Measurements from ENCODE around the gene PARN.
"Not testable (repeated sequence)": the region's sequence is repeated elsewhere in the genome, so short reads cannot be mapped to it uniquely, and the experiment has no call there.

The PARN gene

DNA sequence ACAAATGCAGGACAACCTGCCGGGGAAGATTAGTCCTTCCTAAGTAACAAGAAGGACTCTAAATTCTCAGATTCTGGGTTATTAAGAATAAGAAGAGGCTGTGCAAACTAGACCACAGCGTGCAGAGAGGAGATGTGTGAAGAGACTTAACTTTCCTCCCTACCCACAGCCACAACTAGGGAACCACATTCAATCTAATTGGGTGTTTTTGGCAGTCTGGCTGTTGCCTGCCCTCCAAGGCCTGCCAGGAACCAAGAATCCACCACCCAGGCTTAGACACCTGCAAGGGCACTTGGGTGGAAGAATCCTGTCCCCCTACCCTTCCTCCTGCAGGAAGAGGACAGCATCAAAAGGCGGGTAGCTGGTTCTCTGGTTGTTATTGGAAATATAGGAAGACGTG is 202.0 kb downstream of the PARN start:
- H3K4me3 ChIP-seq (ENCODE audit: low read depth, low read length) = no peak overlapping the region
- in situ Hi-C loops (cut with HindIII; ENCODE audit: low sequenced_read_pairs) = no loop called here
- TF ChIP-seq, protein P1, sequence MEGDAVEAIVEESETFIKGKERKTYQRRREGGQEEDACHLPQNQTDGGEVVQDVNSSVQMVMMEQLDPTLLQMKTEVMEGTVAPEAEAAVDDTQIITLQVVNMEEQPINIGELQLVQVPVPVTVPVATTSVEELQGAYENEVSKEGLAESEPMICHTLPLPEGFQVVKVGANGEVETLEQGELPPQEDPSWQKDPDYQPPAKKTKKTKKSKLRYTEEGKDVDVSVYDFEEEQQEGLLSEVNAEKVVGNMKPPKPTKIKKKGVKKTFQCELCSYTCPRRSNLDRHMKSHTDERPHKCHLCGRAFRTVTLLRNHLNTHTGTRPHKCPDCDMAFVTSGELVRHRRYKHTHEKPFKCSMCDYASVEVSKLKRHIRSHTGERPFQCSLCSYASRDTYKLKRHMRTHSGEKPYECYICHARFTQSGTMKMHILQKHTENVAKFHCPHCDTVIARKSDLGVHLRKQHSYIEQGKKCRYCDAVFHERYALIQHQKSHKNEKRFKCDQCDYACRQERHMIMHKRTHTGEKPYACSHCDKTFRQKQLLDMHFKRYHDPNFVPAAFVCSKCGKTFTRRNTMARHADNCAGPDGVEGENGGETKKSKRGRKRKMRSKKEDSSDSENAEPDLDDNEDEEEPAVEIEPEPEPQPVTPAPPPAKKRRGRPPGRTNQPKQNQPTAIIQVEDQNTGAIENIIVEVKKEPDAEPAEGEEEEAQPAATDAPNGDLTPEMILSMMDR (IDR thresholded peaks at IDR 0.05; ENCODE audit: low read depth, low read length) = no peak
- no peak for DNase-seq (ENCODE audit: low read depth, low spot score)

DNA sequence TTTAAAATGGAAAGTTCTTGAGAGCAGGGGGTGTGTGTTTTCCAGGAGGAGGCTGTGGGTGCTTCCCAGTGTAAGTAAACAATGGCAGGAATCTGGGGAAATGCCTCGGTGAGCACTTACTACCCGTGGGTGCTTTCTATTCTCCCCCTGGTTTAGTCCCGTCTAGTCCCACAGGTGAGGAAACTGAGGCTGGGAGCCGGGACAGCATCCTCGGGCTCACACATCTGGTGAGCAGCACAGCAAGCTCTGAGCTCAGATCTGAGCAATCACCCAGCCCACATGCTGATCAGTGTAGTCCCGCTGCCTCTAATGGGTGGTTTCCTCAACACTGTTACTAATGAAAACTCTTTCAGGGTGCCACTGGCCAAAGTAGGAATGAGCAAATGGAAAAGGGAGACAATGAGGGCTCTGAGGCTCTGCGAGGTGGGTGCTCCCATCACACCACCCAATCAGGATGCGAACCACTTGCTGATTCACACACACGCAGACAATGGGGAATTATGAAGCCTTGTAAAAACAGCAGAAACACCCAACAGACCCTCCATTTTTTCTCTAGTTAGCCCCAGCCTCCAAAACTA is 202.6 kb downstream of the PARN start:
- TF ChIP-seq, protein P1 (IDR thresholded peaks at IDR 0.05; ENCODE audit: low read depth, low read length) = no peak
- peak; percentile 52 for DNase-seq (ENCODE audit: low read depth, low spot score)

GRCh38 chr16:14424595-14424994 is 205.5 kb downstream of the PARN start:
- no peak for DNase-seq (ENCODE audit: low read depth, low spot score)
- in situ Hi-C loops (cut with HindIII; ENCODE audit: low sequenced_read_pairs) = no loop called here
- H3K4me3 ChIP-seq (ENCODE audit: low read depth, low read length) = no peak overlapping the region
- TF ChIP-seq, protein P1 (IDR thresholded peaks at IDR 0.05; ENCODE audit: low read depth, low read length) = no peak

More for the DNA sequence above, 202.6 kb downstream of the PARN start:
- no peak overlapping the region for H3K4me3 ChIP-seq (ENCODE audit: low read depth, low read length)
- in situ Hi-C loops (cut with HindIII; ENCODE audit: low sequenced_read_pairs) = no loop called here

GRCh38 chr16:14423344-14423743 is 206.7 kb downstream of the PARN start:
- TF ChIP-seq, protein P1 (IDR thresholded peaks at IDR 0.05; ENCODE audit: low read depth, low read length) = no peak
- no peak for DNase-seq (ENCODE audit: low read depth, low spot score)
- in situ Hi-C loops (cut with HindIII; ENCODE audit: low sequenced_read_pairs) = no loop called here
- no peak overlapping the region for H3K4me3 ChIP-seq (ENCODE audit: low read depth, low read length)

- in situ Hi-C loops (cut with HindIII; ENCODE audit: low sequenced_read_pairs) = no loop called here
- TF ChIP-seq, protein P1 (IDR thresholded peaks at IDR 0.05; ENCODE audit: low read depth, low read length) = no peak
- DNase-seq (ENCODE audit: low read depth, low spot score) = no peak
- no peak overlapping the region for H3K4me3 ChIP-seq (ENCODE audit: low read depth, low read length)
These were observed 209.2 kb downstream of the PARN start for GRCh38 chr16:14420721-14421488.

DNA sequence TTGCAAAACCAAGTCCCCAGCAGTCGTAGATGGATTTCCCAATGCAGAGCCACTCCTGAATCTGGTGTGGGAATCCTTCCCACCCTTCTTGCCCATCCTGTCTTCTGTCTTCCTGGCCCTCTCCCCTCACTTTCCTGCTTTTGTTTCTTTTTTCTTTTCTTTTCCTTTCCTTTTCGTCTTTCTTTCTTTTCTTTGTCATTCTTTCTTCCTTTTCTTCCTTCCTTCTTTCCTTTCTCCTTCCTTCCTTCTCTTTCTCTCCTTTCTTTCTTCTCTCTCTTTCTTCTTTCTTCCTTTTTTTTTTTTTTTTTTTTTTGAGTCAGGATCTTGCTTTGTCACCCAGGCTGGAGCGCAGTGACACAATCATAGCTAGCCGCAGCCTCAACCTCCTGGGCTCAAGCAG is 209.8 kb downstream of the PARN start:
- DNase-seq (ENCODE audit: low read depth, low spot score); in situ Hi-C loops (cut with HindIII; ENCODE audit: low sequenced_read_pairs); H3K4me3 ChIP-seq (ENCODE audit: low read depth, low read length): not testable (repeated sequence)

- in situ Hi-C loops (cut with HindIII; ENCODE audit: low sequenced_read_pairs) = no loop called here
- H3K4me3 ChIP-seq (ENCODE audit: low read depth, low read length) = no peak overlapping the region
- no peak for DNase-seq (ENCODE audit: low read depth, low spot score)
- TF ChIP-seq, protein P1 (IDR thresholded peaks at IDR 0.05; ENCODE audit: low read depth, low read length) = no peak
These were observed 210.2 kb downstream of the PARN start for GRCh38 chr16:14419817-14420216.

Measured in astrocyte of the spinal cord (primary cell).